Measurements from ENCODE around the gene DOP1B.
"Not testable (repeated sequence)": the region's sequence is repeated elsewhere in the genome, so short reads cannot be mapped to it uniquely, and the experiment has no call there.

DOP1B gene

GRCh38 chr21:36129219-36129618, 27.4 kb upstream of the DOP1B start:
- peak overlapping the region; percentile 62 to 72 (median 68) for H3K4me3 Mint-ChIP-seq
- H3K36me3 Mint-ChIP-seq (ENCODE audit: low read depth) = no peaks in the 10 kb centered on the region
- peaks cover 12% of the 10 kb centered on the region for H3K4me1 Mint-ChIP-seq
- H3K27me3 Mint-ChIP-seq (ENCODE audit: low read depth) = peaks cover 53% of the 10 kb centered on the region
- no peaks in the 10 kb centered on the region for H3K9me3 Mint-ChIP-seq
- TF ChIP-seq, protein P1, sequence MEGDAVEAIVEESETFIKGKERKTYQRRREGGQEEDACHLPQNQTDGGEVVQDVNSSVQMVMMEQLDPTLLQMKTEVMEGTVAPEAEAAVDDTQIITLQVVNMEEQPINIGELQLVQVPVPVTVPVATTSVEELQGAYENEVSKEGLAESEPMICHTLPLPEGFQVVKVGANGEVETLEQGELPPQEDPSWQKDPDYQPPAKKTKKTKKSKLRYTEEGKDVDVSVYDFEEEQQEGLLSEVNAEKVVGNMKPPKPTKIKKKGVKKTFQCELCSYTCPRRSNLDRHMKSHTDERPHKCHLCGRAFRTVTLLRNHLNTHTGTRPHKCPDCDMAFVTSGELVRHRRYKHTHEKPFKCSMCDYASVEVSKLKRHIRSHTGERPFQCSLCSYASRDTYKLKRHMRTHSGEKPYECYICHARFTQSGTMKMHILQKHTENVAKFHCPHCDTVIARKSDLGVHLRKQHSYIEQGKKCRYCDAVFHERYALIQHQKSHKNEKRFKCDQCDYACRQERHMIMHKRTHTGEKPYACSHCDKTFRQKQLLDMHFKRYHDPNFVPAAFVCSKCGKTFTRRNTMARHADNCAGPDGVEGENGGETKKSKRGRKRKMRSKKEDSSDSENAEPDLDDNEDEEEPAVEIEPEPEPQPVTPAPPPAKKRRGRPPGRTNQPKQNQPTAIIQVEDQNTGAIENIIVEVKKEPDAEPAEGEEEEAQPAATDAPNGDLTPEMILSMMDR (IDR thresholded peaks at IDR 0.05; ENCODE audit: unreplicated experiment in 3 of 3) = no peak
- H3K27ac Mint-ChIP-seq = no peak overlapping the region

DNA sequence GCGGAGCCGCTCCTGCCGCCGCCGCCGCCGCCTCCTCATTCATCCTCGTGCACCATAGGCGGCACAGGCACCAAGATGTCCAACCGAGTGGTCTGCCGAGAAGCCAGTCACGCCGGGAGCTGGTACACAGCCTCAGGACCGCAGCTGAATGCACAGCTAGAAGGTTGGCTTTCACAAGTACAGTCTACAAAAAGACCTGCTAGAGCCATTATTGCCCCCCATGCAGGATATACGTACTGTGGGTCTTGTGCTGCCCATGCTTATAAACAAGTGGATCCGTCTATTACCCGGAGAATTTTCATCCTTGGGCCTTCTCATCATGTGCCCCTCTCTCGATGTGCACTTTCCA, 26.2 kb upstream of the DOP1B start:
- not testable (repeated sequence) for H3K36me3 Mint-ChIP-seq (ENCODE audit: low read depth); H3K9me3 Mint-ChIP-seq; H3K27ac Mint-ChIP-seq
- Mint-ChIP-seq H3K4me3 (peak overlapping the region; percentile 88 to 89 (median 88)), H3K27me3 (ENCODE audit: low read depth) (peaks cover 62% of the 10 kb centered on the region), H3K4me1 (peaks cover 17% of the 10 kb centered on the region)

GRCh38 chr21:36130839-36131238, 25.8 kb upstream of the DOP1B start:
- peak overlapping the region; percentile 88 to 89 (median 88) for H3K4me3 Mint-ChIP-seq
- not testable (repeated sequence) for H3K9me3 Mint-ChIP-seq; H3K36me3 Mint-ChIP-seq (ENCODE audit: low read depth); H3K27ac Mint-ChIP-seq
- H3K27me3 Mint-ChIP-seq (ENCODE audit: low read depth) = peaks cover 62% of the 10 kb centered on the region
- H3K4me1 Mint-ChIP-seq = peaks cover 15% of the 10 kb centered on the region

DNA sequence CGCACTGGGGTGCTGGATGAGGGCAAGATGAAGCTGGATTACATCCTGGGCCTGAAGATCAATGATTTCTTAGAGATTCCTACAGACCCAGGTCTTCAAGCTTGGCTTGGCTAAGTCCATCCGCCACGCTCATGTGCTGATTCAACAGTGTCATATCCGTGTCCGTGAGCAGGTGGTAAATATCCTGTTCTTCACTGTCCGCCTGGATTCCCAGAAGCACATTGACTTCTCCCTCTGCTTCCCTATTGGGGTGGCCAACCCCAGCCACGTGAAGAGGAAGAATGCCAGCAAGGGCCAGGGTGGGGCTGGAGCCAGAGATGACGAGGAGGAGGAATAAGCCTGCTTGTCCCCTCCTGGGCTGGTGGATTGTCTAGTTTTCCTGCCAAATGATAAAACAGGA, 23.9 kb upstream of the DOP1B start:
- Mint-ChIP-seq H3K27ac (no peak overlapping the region), H3K4me1 (peaks cover 19% of the 10 kb centered on the region), H3K9me3 (no peaks in the 10 kb centered on the region), H3K4me3 (peak overlapping the region; percentile 13 to 46 (median 46)), H3K27me3 (ENCODE audit: low read depth) (peaks cover 76% of the 10 kb centered on the region), H3K36me3 (ENCODE audit: low read depth) (no peaks in the 10 kb centered on the region)
- TF ChIP-seq, protein P1 (IDR thresholded peaks at IDR 0.05; ENCODE audit: unreplicated experiment in 3 of 3) = no peak

GRCh38 chr21:36134803-36135390, 21.7 kb upstream of the DOP1B start, which contains the start of gene CBR3:
Gene CBR3, plus strand, starts transcription at chr21:36135079. Its CDS starts 114 bp downstream, at chr21:36135193.
- Mint-ChIP-seq H3K27ac (peak within 1 kb of the TSS in 2 of 3 experiments; percentile 16 to 18), H3K9me3 (no peaks in the 10 kb centered on the region), H3K4me1 (peaks cover 19% of the 10 kb centered on the region), H3K36me3 (ENCODE audit: low read depth) (no peaks in the 10 kb centered on the region), H3K27me3 (ENCODE audit: low read depth) (peaks cover 77% of the 10 kb centered on the region), H3K4me3 (peak within 1 kb of the TSS; percentile 78 to 92 (median 86))
- TF ChIP-seq, protein P1 (IDR thresholded peaks at IDR 0.05; ENCODE audit: unreplicated experiment in 3 of 3) = no peak

DNA sequence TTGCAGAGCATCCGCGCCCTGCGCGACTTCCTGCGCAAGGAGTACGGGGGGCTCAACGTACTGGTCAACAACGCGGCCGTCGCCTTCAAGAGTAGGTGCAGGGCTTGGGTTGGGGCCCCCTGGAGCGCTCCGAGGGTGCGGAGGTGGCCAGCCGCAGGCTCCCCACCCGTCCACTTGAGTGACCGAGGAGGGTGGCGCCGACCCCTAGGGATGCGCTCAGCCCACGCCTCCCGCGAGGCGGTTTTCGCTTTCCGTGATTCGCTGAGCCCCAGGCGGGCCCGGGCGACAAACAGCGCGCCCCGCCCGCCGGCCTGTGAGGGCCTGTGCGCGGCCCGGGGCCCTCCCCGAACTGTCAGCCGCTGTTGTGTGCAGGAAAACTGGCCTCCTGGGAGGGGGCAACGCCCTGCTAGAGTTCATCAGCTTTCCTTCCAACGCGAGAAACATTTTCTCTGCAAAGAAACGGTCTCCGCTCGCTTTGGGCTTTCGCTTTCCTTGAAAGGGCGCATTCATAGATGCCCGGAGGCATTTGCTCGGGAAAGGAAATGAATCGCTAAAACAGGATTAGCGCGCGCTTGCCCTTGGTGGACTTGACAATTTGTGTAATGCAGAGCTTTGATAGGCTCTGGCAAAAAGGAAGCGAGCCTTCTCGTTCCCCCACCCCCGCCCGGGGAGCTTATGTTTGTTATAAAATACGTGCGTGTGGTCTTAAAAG, 21.1 kb upstream of the DOP1B start:
- no peaks in the 10 kb centered on the region for H3K36me3 Mint-ChIP-seq (ENCODE audit: low read depth)
- peaks cover 16% of the 10 kb centered on the region for H3K4me1 Mint-ChIP-seq
- H3K27ac Mint-ChIP-seq = peak overlapping the region in 2 of 3 experiments; percentile 16 to 18
- TF ChIP-seq, protein P1 (IDR thresholded peaks at IDR 0.05; ENCODE audit: unreplicated experiment in 3 of 3) = no peak
- H3K27me3 Mint-ChIP-seq (ENCODE audit: low read depth) = peaks cover 75% of the 10 kb centered on the region
- no peaks in the 10 kb centered on the region for H3K9me3 Mint-ChIP-seq
- H3K4me3 Mint-ChIP-seq = peak overlapping the region; percentile 78 to 92 (median 86)

DNA sequence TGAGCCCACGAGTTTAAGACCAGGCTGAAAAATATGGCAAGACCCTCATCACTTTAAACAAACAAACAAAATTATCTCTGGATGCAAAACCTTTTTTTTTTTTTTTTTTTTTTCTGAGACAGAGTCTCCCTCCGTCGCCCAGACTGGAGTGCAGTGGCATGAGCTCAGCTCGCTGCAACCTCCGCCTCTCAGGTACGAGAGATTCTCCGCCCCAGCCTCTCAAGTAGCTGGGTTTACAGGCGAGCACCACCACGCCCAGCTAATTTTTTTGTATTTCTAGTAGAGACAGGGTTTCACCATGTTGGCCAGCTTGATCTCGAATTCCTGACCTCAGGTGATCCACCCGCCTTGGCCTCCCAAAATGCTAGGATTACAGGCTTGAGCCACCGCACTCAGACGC, 16.8 kb upstream of the DOP1B start:
- H3K4me3 Mint-ChIP-seq; H3K9me3 Mint-ChIP-seq; H3K36me3 Mint-ChIP-seq (ENCODE audit: low read depth); H3K4me1 Mint-ChIP-seq; H3K27ac Mint-ChIP-seq: not testable (repeated sequence)
- H3K27me3 Mint-ChIP-seq (ENCODE audit: low read depth) = peaks cover 48% of the 10 kb centered on the region
